Lower leg skin (tissue), 4 donors: ENCODE results near the gene PDE9A. TPM values are rescaled to one million over a fixed set of nuclear protein-coding genes. Genes with fewer than 3 reads are reported as not detected.

Experiments used
- DNase-seq, 2 donors: peaks; one replicate each; pipeline ENCODE4 v3.0.0-alpha.2; 2019; ENCODE audit warnings: low spot score in 2 of 2
- H3K4me3 ChIP-seq: fragments of 200-600 bp; sonication (generic); 2 replicates; pipeline ENCODE4 v1.5.1; 2017; ENCODE audit warnings: mild to moderate bottlenecking, low read depth; ENCODE audit not compliant: poor library complexity, severe bottlenecking
- POLR2A ChIP-seq, 2 donors: fragments of 450-650 bp; IDR thresholded peaks; one replicate each; pipeline ENCODE4 v1.6.1; 2016 to 2017; ENCODE audit warnings: antibody characterized with exemption in 2 of 2, mild to moderate bottlenecking in 1 of 2, moderate library complexity in 1 of 2
- WGBS, 2 donors: methylation state at CpG; one replicate each; pipeline ENCODE4 v1.1.5; 2018; 5-methylcytosine and 5-hydroxymethylcytosine counted together
- intact Hi-C: fragments of 100-400 bp; cut with DNase I; formaldehyde crosslinking; loops from one replicate; pipeline ENCODE4 v1.15.0; 2023; ENCODE audit warnings: low total_unique reads
- total RNA-seq, 4 donors: library from RNA; depleted of rRNA; stranded (reverse); fragments of >200 nt; gene quantifications; one replicate each; pipeline ENCODE4 v1.1.0, GENCODE V29; 2016
- TF ChIP-seq, protein P1 (sequence below), 3 donors: fragments of 450-650 bp; IDR thresholded peaks; one replicate each; pipeline ENCODE4 v1.5.1; 2016; ENCODE audit warnings: antibody characterized with exemption in 3 of 3, mild to moderate bottlenecking in 3 of 3, moderate library complexity in 2 of 3

PDE9A gene
- total RNA-seq, 4 donors from 2014 or later: 2.1 to 16.3 (median 9.0) TPM

DNA sequence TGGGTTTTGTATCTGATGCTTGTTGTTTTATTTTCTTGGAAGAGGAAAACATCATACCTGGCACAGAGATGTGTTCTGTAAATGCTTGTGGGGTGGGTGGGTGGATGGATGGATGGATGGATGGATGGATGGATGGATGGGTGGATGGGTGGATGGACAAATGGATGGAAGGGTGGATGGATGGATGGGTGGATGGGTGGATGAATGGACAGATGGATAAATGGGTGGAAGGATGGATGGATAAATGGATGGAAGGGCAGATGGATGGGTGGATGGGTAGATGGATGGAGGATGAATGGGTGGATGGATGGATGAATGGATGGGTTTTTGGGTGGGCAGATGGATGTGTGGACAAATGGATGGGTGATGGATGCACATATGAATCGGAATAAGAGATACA lies 111.5 kb downstream of the PDE9A start:
- no peak overlapping the region for H3K4me3 ChIP-seq
- no peak for DNase-seq
- WGBS, 2 donors: 88 to 94% methylated on average over 1 of the region's 1 CpG
- intact Hi-C loops: no loop called here
- no peak for TF ChIP-seq POLR2A (IDR thresholded peaks at IDR 0.05)
- TF ChIP-seq, protein P1, sequence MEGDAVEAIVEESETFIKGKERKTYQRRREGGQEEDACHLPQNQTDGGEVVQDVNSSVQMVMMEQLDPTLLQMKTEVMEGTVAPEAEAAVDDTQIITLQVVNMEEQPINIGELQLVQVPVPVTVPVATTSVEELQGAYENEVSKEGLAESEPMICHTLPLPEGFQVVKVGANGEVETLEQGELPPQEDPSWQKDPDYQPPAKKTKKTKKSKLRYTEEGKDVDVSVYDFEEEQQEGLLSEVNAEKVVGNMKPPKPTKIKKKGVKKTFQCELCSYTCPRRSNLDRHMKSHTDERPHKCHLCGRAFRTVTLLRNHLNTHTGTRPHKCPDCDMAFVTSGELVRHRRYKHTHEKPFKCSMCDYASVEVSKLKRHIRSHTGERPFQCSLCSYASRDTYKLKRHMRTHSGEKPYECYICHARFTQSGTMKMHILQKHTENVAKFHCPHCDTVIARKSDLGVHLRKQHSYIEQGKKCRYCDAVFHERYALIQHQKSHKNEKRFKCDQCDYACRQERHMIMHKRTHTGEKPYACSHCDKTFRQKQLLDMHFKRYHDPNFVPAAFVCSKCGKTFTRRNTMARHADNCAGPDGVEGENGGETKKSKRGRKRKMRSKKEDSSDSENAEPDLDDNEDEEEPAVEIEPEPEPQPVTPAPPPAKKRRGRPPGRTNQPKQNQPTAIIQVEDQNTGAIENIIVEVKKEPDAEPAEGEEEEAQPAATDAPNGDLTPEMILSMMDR (IDR thresholded peaks at IDR 0.05): no peak

DNA sequence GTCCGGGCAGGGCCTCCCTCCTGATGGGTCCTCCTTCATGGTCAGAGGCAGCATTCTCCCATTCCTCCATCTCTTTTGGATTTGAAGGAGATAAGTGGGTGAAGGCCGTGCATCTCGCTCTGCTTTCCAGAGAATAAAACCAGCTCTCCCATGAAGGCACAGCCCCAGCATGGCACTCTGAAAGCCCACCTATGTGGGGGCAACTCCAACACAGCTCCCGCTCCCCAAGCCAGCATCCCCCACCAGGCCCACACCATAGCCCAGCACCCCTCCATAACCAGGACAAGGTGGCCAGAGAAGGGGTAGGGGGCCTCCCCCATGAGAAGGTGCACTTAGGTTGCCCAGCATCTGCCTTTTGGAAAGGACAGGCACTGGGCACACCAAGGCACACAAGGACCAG lies 112.2 kb downstream of the PDE9A start:
- DNase-seq: no peak
- intact Hi-C loops: no loop called here
- WGBS, 2 donors: 93 to 94% methylated on average over 4 of the region's 4 CpGs
- no peak overlapping the region for H3K4me3 ChIP-seq
- TF ChIP-seq POLR2A (IDR thresholded peaks at IDR 0.05): no peak
- TF ChIP-seq, protein P1 (IDR thresholded peaks at IDR 0.05): no peak

DNA sequence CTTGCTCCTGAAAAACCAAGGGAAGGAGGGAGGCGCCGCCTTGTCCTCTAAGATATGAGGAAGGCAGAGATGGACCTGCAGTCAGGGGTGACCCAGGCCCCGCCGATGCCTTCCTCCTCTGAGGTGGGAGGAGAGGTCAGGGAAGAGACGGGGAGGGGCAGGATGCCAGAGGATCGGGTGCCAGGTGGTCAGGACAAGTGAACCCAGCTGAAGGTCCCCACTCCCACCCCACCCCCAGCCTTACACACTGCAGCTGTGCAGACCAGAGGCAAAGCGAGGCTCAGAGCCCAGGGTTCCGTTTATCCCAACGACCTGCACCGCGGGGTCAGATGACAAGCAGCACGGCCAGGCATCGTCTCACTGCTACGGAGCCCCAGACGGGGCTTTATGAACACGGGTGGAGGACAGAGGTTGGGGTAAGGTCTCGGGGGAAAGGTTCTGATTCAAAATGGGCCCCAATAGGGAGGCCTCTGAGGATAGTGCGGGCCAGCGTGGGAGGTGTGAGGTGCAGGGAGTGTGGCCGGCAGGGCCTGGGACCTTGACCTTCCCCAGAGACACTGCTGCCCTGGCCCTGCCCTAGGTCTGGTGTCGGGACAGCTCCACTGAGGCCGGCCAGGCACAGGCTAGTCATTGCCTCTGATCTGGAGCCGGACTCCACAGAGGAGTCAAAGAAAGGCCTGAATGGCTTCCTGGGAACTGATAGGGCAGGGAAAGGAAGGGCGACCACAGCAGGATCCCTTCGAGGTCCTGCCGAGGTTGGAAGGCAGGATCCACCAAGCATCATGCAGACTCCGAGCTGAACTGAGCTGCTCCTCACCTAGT lies 113.5 kb downstream of the PDE9A start:
- no peak for DNase-seq
- WGBS, 2 donors: 85 to 88% methylated on average over 27 of the region's 27 CpGs
- intact Hi-C loops: no loop called here
- TF ChIP-seq, protein P1 (IDR thresholded peaks at IDR 0.05): no peak
- no peak overlapping the region for H3K4me3 ChIP-seq

DNA sequence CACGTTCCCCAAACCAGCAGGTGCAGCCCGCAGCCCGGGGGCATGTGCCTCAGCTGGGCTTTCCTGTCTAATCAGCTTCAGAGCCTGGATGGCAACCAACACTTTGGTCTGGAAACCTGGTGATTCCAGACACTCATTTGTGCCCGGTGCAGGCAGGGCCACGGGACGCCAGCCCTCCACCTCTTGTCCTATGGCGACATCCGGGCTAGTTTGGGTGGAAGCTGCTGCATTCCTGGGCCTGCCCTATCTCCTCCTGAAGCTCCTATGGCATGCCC lies 114.1 kb downstream of the PDE9A start:
- TF ChIP-seq, protein P1 (IDR thresholded peaks at IDR 0.05): no peak
- WGBS, 2 donors: 64 to 84% methylated on average over 7 to 8 of the region's 8 CpGs
- no peak overlapping the region for H3K4me3 ChIP-seq
- intact Hi-C loops: no loop called here
- DNase-seq: no peak

DNA sequence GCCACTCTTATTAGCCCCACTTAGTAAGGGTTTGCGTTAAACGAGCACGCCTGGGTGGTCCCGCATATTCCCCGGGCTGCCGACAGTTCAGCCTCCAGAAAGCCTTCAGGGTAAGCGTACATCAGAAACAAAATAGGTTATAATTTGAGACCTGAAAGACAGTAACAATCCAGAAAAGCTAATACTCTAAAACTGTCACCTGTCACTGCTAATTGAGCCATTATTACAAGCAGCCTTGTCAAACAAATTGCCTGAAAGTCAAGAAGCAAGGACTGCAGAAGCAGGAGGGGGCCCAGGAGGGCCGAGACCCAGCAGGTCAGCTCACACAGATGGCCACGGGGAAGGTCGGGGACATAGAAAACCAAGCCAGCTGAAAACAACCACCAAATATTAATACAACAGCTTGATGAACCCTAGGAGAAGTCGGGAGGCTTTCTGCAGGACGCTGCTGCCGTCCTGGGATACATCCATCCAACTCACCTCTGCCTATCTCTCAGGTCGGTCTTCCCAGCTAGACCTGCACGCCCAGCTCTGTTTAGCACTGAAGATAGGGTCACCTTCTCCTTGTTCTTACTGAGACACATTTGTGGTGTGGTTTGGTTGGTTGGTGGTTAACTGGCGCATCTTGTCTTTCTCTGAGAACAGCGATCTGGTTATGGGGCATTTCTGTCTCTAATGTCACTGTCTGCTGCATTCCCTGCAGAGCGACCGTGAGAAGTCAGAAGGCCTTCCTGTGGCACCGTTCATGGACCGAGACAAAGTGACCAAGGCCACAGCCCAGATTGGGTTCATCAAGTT lies 115.1 kb downstream of the PDE9A start:
- H3K4me3 ChIP-seq: no peak overlapping the region
- TF ChIP-seq POLR2A (IDR thresholded peaks at IDR 0.05): no peak
- TF ChIP-seq, protein P1 (IDR thresholded peaks at IDR 0.05): no peak
- DNase-seq: no peak
- intact Hi-C loops: no loop called here
- 86 to 89% methylated on average over 21 of the region's 21 CpGs for WGBS, 2 donors
